Activated naive CD4-positive, alpha-beta T cell treated with anti-CD3 and anti-CD28 coated beads, Interleukin-2, amount 50 U/mL, for 72 hours (primary cell): ENCODE data around the gene ZNF747. TPM values are rescaled to one million over a fixed set of nuclear protein-coding genes. Genes with fewer than 3 reads are reported as not detected.
A peak's percentile ranks its signal among the peaks of the same experiment; 100 is the strongest.
"Not testable (repeated sequence)": the region's sequence is repeated elsewhere in the genome, so short reads cannot be mapped to it uniquely, and the experiment has no call there.

Experiments used
- ATAC-seq, 2 donors: fragments of 150-1000 bp; cut with Tn5 transposase; 2 replicates each; pipeline ENCODE4 v1.10.0; 2021; ENCODE audit warnings: mild to moderate bottlenecking in 2 of 2, moderate library complexity in 2 of 2
- DNase-seq, 2 donors: peaks; one replicate each; pipeline ENCODE4 v3.0.0; 2021 to 2022; ENCODE audit warnings: low spot score in 2 of 2
- H3K27ac Mint-ChIP-seq, 2 donors: one replicate each; pipeline ENCODE4 v1.8.0; 2022; ENCODE audit warnings: mild to moderate bottlenecking in 2 of 2, mixed read lengths in 2 of 2
- H3K36me3 Mint-ChIP-seq, 2 donors: one replicate each; pipeline ENCODE4 v1.8.0; 2022; ENCODE audit warnings: mixed read lengths in 2 of 2
- H3K9me3 Mint-ChIP-seq, 2 donors: one replicate each; pipeline ENCODE4 v1.8.0; 2022; ENCODE audit warnings: mixed read lengths in 2 of 2
- total RNA-seq, 2 donors: library from RNA; stranded (reverse); gene quantifications; one replicate each; pipeline ENCODE4 v1.2.3, GENCODE V29; 2022

Gene ZNF747
- total RNA-seq, 2 donors from 2014 or later, result 4.5 to 8.2 TPM

DNA sequence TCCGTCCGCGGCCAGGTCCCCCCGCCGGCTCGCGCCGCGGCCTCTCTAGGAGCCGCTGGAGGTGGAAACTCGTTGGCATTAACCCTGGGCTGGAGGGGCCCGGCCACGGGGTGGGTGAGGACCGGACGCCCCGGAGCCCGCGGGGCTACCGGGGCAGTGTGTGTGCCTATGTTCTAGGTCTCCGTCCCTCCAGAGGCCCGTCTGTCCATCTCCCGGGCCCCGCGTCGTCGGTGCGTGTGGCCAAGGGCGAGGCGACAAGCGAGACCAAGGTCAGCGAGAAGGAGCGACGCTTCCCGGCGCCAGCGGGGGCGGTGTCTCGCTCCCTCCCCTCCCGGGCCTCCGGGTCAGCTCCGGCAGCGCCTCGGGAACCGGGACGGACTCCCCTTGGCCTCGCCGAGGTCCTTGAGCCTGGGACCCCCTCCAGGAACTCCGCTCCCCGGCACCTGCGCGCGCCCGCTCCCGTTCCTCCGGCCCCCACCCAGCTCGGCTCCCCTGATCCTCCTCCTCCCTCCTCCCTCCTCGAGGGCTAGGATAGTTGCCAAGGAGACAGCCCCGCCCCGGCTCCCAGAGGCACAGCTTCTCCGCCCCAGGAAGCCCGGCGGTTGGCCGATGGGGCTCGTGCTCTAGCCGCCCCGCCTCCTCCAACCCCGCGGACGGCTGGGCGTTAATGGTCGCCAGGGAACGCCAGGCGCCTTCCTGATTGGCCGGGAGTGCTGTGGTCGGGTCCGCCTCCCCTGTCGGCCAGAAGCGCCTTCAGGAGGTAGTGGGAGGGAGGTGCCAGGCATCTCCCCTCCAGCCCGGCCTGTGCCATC lies 7.6 kb downstream of the ZNF747 start:
- Mint-ChIP-seq H3K27ac (peak overlapping the region; percentile 79 to 90), H3K9me3 (no peaks in the 10 kb centered on the region), H3K36me3 (peaks cover 0 to 5% of the 10 kb centered on the region in 2 donors)
- ATAC-seq (peak; percentile 91), DNase-seq (peak; percentile 93 to 95)

GRCh38 chr16:30526137-30526822 lies 8.4 kb downstream of the ZNF747 start, which contains the start of gene ZNF768:
TSS of gene ZNF768 (minus strand) at chr16:30526566. CDS start at chr16:30526413, 153 bp downstream.
- Mint-ChIP-seq H3K27ac (peak within 1 kb of the TSS; percentile 79 to 90), H3K9me3 (no peaks in the 10 kb centered on the region), H3K36me3 (peaks cover 0 to 6% of the 10 kb centered on the region in 2 donors)
- ATAC-seq, result peak in 1 of 2 donors; percentile 33
- DNase-seq, result peak in 1 of 2 donors; percentile 42

DNA sequence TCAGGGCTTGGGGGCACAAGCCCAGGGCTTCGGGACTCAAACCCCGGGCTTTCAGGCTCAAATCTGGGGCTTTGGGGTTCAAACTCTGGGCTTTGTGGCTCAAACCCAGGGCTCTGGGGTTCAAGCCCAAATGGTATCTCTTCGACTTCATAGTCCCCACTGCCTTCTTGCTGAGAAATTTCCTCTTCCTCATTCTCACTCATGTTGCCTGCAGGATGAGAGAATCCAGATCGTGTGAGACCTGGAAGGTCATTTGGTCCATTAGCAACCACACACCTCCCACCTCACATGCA lies 8.9 kb downstream of the ZNF747 start:
- Mint-ChIP-seq H3K9me3 (no peaks in the 10 kb centered on the region), H3K27ac (peak overlapping the region in 1 of 2 donors; percentile 56)
- ATAC-seq, result no peak

DNA sequence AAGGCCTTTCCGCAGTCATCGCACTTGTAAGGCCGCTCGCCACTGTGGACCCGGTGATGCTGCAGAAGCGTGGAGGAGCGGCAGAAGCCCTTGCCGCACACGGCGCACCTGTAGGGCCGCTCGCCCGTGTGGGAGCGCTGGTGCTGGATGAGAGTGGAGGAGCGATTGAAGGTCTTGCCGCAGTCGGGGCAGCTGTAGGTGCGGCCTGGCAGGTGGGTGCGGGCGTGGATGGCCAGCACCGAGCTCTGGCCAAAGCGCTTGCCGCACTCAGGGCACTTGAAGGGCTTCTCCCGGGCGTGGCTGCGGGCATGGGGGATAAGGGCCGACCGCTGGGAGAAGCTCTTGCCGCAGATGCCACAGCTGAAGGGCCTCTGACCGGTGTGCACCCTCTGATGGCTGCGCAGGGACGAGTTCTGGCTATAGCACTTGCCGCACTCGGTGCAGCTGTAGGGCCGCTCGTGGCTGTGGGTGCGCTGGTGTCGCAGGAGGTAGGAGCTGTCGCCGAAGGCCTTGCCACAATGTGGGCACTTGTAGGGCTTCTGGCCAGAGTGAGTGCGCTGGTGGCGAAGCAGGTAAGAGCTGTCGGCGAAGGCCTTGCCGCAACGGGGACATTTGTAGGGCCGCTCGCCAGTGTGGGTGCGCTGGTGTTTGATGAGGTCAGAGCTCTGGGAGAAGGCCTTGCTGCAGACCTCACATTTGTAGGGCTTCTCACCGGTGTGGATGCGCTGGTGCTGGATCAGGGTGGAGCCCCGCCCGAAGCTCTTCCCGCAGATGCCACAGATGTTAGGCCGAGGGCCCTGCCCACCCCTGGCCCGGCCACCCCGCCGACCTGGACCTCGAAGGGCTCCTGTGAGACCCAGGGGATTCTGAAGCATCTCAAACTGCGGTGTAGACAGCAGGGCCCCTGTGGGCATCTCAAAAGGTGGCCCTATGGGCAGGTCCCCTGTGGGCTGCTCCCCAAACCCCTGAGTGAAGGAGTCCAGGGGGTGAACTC lies 9.8 kb downstream of the ZNF747 start:
- no peak for ATAC-seq
- Mint-ChIP-seq H3K9me3 (no peaks in the 10 kb centered on the region), H3K27ac (peak overlapping the region; percentile 4 to 50), H3K36me3 (peaks cover 0 to 16% of the 10 kb centered on the region in 2 donors)
- no peak for DNase-seq

More for the DNA sequence above, 8.9 kb downstream of the ZNF747 start:
- H3K36me3 Mint-ChIP-seq, result peaks cover 0 to 6% of the 10 kb centered on the region in 2 donors
- DNase-seq, result no peak

- Mint-ChIP-seq H3K9me3 (no peaks in the 10 kb centered on the region), H3K36me3 (peaks cover 9 to 25% of the 10 kb centered on the region in 2 donors), H3K27ac (peak overlapping the region; percentile 4 to 55)
- DNase-seq (no peak), ATAC-seq (no peak)
Measured at GRCh38 chr16:30523768-30524574, 10.7 kb downstream of the ZNF747 start.

GRCh38 chr16:30522702-30523463 lies 11.8 kb downstream of the ZNF747 start:
- H3K36me3 Mint-ChIP-seq, result peaks cover 14 to 32% of the 10 kb centered on the region in 2 donors
- H3K9me3 Mint-ChIP-seq, DNase-seq, ATAC-seq: not testable (repeated sequence)
- H3K27ac Mint-ChIP-seq, result peak overlapping the region in 1 of 2 donors; percentile 6

- H3K36me3 Mint-ChIP-seq, result peaks cover 14 to 32% of the 10 kb centered on the region in 2 donors
- ATAC-seq, result no peak
Measured at GRCh38 chr16:30521873-30522641, 12.6 kb downstream of the ZNF747 start.

DNA sequence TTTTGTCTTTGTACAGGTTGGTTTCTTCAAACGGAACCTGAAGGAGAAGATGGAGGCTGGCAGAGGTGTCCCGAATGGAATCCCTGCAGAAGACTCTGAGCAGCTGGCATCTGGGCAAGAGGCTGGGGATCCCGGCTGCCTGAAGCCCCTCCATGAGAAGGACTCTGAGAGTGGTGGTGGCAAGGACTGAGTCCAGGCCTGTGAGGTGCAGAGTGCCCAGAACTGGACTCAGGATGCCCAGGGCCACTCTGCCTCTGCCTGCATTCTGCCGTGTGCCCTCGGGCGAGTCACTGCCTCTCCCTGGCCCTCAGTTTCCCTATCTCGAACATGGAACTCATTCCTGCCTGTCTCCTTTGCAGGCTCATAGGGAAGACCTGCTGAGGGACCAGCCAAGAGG lies 13.2 kb downstream of the ZNF747 start:
- Mint-ChIP-seq H3K27ac (peak overlapping the region in 1 of 2 donors; percentile 6), H3K9me3 (no peaks in the 10 kb centered on the region), H3K36me3 (peaks cover 18 to 36% of the 10 kb centered on the region in 2 donors)
- DNase-seq, result no peak
- ATAC-seq, result no peak

More at GRCh38 chr16:30521873-30522641, 12.6 kb downstream of the ZNF747 start:
- Mint-ChIP-seq H3K27ac (peak overlapping the region; percentile 6 to 10), H3K9me3 (no peaks in the 10 kb centered on the region)
- DNase-seq, result no peak

GRCh38 chr16:30519120-30520049 lies 15.3 kb downstream of the ZNF747 start:
- Mint-ChIP-seq H3K27ac (peak overlapping the region; percentile 72 to 85), H3K36me3 (peaks cover 31 to 51% of the 10 kb centered on the region in 2 donors), H3K9me3 (no peaks in the 10 kb centered on the region)
- no peak for ATAC-seq
- DNase-seq, result no peak

DNA sequence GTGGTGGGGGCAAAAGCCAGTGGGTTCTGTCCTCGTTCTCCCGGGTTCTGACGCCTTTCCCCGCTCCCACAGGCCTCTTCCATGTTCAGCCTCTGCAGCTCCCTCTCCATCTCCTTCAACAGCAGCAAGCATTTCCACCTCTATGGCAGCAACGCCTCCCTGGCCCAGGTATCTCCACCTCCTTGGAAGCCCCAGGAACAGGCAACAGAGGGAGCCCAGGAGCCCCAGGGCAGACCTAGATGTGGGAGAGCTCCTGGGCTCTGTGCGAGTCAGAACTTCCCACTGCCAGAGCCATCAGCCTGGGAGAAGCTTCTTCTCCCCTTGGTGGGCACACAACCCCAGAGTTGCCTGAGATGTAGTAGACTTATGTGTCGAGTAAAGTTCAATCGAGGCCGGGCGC lies 16.1 kb downstream of the ZNF747 start:
- no peak for DNase-seq
- peaks cover 31 to 51% of the 10 kb centered on the region in 2 donors for H3K36me3 Mint-ChIP-seq
- ATAC-seq, result no peak
- H3K27ac Mint-ChIP-seq, result peak overlapping the region; percentile 72 to 85
- H3K9me3 Mint-ChIP-seq, result no peaks in the 10 kb centered on the region

- Mint-ChIP-seq H3K27ac (peak overlapping the region in 1 of 2 donors; percentile 67), H3K36me3 (peaks cover 56 to 68% of the 10 kb centered on the region in 2 donors), H3K9me3 (no peaks in the 10 kb centered on the region)
- ATAC-seq (no peak), DNase-seq (no peak)
Measured at GRCh38 chr16:30515275-30515674, 19.4 kb downstream of the ZNF747 start.

DNA sequence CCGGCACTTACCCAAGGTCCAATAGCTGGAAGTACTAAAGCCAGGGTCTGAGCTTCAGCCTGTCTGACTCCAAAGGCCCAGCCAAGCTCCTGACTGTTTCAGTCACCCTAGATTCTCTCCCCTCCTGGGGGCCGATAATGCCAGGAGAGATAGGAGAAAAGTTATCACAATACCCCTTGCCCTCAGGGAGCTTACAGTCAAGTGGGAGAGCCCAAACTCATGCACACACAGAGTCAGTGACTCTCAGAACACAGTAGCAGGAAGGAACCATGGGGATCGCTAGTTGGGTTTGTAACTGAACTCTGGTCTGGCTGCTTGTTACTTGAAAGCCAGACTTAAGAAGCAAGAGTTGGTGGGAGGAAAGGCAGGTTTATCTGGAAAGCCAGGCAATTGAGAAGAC lies 23.1 kb downstream of the ZNF747 start:
- DNase-seq (no peak), ATAC-seq (no peak)
- peaks cover 38 to 46% of the 10 kb centered on the region in 2 donors for H3K36me3 Mint-ChIP-seq
- H3K9me3 Mint-ChIP-seq, result no peaks in the 10 kb centered on the region
- peak overlapping the region; percentile 67 to 79 for H3K27ac Mint-ChIP-seq

DNA sequence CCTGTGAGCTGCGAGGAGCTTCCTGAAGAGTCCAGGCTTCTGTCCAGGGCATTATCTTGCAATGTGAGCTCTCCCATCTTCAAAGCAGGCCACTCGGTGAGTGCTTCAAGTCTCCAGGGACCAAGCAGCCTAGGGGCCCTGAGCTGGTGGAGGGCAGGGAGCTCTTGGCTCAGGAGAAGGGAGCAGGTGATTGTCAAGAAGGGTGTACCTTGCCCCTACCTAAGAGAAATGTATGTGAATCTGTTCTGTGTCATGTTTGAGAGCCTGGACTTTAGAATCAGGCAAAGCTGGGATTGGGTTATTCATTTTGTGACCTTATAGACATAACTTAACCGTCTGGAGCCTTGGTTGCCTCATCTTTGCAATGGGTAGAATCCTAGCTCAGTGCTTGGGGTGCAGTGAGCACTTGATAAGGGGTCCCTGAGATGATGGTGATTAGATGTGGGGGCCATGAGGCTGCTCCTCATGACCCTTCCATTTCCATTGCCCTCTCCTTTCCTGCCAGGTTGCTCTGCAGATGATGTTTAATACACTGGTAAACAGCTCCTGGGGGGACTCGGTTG lies 24.2 kb downstream of the ZNF747 start:
- peak overlapping the region; percentile 79 for H3K27ac Mint-ChIP-seq
- H3K36me3 Mint-ChIP-seq, result peaks cover 30 to 36% of the 10 kb centered on the region in 2 donors

More for the DNA sequence above, 24.2 kb downstream of the ZNF747 start:
- DNase-seq (no peak), ATAC-seq (no peak)
- H3K9me3 Mint-ChIP-seq, result no peaks in the 10 kb centered on the region
